ENCODE results near the gene GRIA3. TPM values are rescaled to one million over a fixed set of nuclear protein-coding genes. Genes with fewer than 3 reads are reported as not detected.

GRIA3 gene
- total RNA-seq = 3.3 and 3.6 TPM in 2 replicates

GRCh38 chrX:123184219-123184865, at the start of gene GRIA3:
Gene GRIA3, plus strand, starts transcription at chrX:123184278. Its CDS starts 258 bp downstream, at chrX:123184536.

Measured in smooth muscle cell of trachea (primary cell).